Muscle of leg (tissue), 11 donors: ENCODE measurements around the gene OR13C2. TPM values are rescaled to one million over a fixed set of nuclear protein-coding genes. Genes with fewer than 3 reads are reported as not detected.
"Not testable (repeated sequence)": the region's sequence is repeated elsewhere in the genome, so short reads cannot be mapped to it uniquely, and the experiment has no call there.

Source experiments
- DNase-seq: peaks from one replicate; pipeline ENCODE4 v3.0.0; 2013
- H3K27ac ChIP-seq: one replicate; pipeline ENCODE4 v1.5.1; 2013; ENCODE audit warnings: mild to moderate bottlenecking, low read length, control low read depth
- H3K27me3 ChIP-seq: one replicate; pipeline ENCODE4 v1.6.1; 2013; ENCODE audit warnings: low read length; ENCODE audit not compliant: control insufficient read depth, insufficient read depth
- H3K36me3 ChIP-seq: one replicate; pipeline ENCODE4 v1.6.1; 2013; ENCODE audit warnings: low read length; ENCODE audit not compliant: control insufficient read depth, insufficient read depth
- H3K4me1 ChIP-seq: one replicate; pipeline ENCODE4 v1.6.1; 2013; ENCODE audit warnings: low read length; ENCODE audit not compliant: control insufficient read depth, insufficient read depth
- H3K4me3 ChIP-seq: one replicate; pipeline ENCODE4 v1.5.1; 2013; ENCODE audit warnings: low read length, control low read depth
- H3K9me3 ChIP-seq: replicated peaks from 2 replicates; pipeline ENCODE4 v1.6.1; 2013; ENCODE audit warnings: low read depth, low read length; ENCODE audit not compliant: control insufficient read depth
- WGBS: methylation state at CpG from one replicate; pipeline ENCODE4 v1.1.5; 2013; ENCODE audit warnings: missing lambda C conversion rate; ENCODE audit not compliant: insufficient coverage; 5-methylcytosine and 5-hydroxymethylcytosine counted together
- polyA plus RNA-seq, 8 donors: library from polyadenylated mRNA; unstranded; fragments of 120-200 nt; gene quantifications; one replicate each; pipeline versions ENCODE4 v1.2.1 to v1.2.3, GENCODE V29; 2013; ENCODE audit warnings: inconsistent platforms in 1 of 8, low replicate concordance in 1 of 8; ENCODE audit not compliant: insufficient read length in 8 of 8, insufficient read depth in 1 of 8
- total RNA-seq: library from RNA; stranded (reverse); fragments of 120-200 nt; gene quantifications from one replicate; pipeline ENCODE4 v1.2.4, GENCODE V29; 2013

OR13C2 gene
- total and polyA plus RNA-seq, 9 donors, result 0.13 TPM; not detected in 8

- H3K27me3 ChIP-seq, H3K36me3 ChIP-seq, H3K9me3 ChIP-seq, DNase-seq, H3K4me1 ChIP-seq, H3K27ac ChIP-seq, H3K4me3 ChIP-seq: not testable (repeated sequence)
- WGBS, result no CpG with 5 or more reads among the region's 3 CpGs
Measured at GRCh38 chr9:104598749-104599148, 6.7 kb downstream of the OR13C2 start.

DNA sequence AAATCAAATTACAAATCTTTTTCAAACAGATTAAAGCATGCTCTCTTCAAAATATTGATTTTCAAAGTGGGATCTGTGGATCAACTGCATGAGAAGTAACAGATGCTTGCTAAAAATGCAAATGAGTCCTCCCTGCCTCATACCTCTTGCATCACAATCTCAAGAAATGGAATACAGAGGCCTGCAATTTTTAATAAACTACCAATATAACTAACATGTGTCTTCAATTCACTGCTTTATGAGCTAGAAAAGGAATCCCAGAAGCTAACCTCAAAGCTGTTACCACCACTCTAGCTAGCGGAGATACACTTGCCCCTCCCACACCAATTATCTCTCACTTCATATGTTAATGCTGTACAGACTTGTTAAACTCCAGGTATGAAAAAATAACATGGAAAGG lies 15.8 kb downstream of the OR13C2 start:
- H3K9me3 ChIP-seq, result peaks cover 2% of the 10 kb centered on the region
- no peak for DNase-seq
- no peak overlapping the region for H3K4me3 ChIP-seq
- H3K27me3 ChIP-seq, result no peaks in the 10 kb centered on the region
- no peaks in the 10 kb centered on the region for H3K4me1 ChIP-seq
- no CpG with 5 or more reads among the region's 1 CpG for WGBS
- no peak overlapping the region for H3K27ac ChIP-seq
- H3K36me3 ChIP-seq, result no peaks in the 10 kb centered on the region

DNA sequence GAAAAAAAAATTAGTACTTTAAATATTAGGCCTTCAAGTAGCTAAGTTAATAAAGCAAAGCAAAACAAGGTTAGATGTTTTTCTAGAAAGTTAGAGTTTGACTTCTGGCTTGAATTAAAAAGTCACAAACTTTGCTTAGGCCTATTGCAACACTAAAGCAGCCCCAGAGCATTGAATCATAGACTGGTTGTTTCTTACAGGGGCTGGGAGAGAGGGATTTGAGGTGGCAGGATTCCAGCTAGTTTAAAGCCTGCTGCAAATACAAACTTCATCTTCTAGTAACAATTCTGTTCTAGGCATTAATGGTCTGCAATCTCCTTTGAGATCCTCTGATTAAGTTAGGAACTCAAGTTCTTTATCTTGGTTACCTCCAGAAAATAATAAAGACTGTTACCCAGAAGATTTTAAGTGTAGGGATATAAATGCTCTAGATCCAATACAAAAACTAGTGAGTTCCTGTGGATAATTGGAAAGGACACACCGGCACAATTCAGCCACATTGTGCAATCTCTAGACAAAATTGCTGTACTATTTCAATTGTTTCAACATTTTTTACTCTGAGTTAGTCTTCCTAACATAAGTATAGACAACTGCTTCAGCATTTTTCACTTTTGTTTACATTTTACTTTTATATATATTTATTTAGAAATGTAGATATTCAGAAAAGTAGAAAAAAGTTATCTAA lies 18.8 kb downstream of the OR13C2 start:
- Histone ChIP-seq H3K27me3 (no peaks in the 10 kb centered on the region), H3K36me3 (no peaks in the 10 kb centered on the region), H3K4me3 (no peak overlapping the region), H3K9me3 (no peaks in the 10 kb centered on the region), H3K27ac (no peak overlapping the region), H3K4me1 (no peaks in the 10 kb centered on the region)
- no CpG with 5 or more reads among the region's 1 CpG for WGBS
- peak; percentile 91 for DNase-seq

DNA sequence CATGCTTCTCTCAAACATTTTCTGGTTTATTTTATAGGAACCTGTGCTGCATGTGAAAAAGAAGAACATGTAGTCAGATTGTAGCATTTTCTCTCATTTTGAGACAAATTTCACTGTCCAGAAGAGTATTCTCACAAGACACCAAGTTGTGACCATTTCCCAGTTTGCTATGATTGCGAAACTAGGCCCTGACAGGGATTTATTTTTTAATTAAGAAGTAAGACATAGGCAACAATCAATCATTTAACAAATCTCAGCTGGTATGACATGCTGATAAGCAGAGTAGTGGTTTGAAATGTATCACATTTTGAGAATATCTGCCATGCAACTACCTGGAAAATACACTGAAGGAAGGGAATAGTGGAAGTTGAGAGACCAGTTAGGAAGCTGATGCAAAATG lies 24.9 kb downstream of the OR13C2 start:
- Histone ChIP-seq H3K27ac (no peak overlapping the region), H3K27me3 (no peaks in the 10 kb centered on the region), H3K36me3 (no peaks in the 10 kb centered on the region), H3K4me3 (no peak overlapping the region), H3K9me3 (no peaks in the 10 kb centered on the region), H3K4me1 (no peaks in the 10 kb centered on the region)
- no CpG with 5 or more reads among the region's 1 CpG for WGBS
- DNase-seq, result no peak

DNA sequence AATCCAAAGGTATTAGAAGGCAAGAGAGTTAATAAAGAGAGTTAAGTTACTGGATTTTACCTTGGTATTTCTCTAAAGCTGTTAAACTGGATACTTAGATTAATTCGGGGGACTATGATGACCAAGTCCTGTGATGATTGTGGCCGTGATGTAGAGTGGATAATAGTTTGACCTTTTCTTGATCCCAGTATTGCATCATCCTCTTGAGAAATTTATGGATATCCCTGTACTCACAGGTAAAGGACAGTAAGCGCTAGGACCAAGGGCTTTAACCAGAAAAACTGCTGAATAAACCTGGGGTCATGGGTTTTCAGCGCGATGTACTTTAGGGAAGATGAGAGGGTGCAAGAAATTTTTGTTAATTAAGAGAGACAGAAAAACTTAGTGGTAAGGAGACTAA lies 28.2 kb downstream of the OR13C2 start:
- Histone ChIP-seq H3K36me3 (no peaks in the 10 kb centered on the region), H3K4me1 (no peaks in the 10 kb centered on the region), H3K27me3 (no peaks in the 10 kb centered on the region), H3K4me3 (no peak overlapping the region), H3K9me3 (no peaks in the 10 kb centered on the region), H3K27ac (no peak overlapping the region)
- no peak for DNase-seq
- WGBS, result 83% methylated on average over 3 of the region's 5 CpGs

GRCh38 chr9:104575456-104575855 lies 30.0 kb downstream of the OR13C2 start:
- H3K4me3 ChIP-seq, result no peak overlapping the region
- no peaks in the 10 kb centered on the region for H3K27me3 ChIP-seq
- no peak overlapping the region for H3K27ac ChIP-seq
- H3K9me3 ChIP-seq, result no peaks in the 10 kb centered on the region
- no peaks in the 10 kb centered on the region for H3K4me1 ChIP-seq
- H3K36me3 ChIP-seq, result no peaks in the 10 kb centered on the region
- no CpG with 5 or more reads among the region's 2 CpGs for WGBS
- DNase-seq, result peak; percentile 14

DNA sequence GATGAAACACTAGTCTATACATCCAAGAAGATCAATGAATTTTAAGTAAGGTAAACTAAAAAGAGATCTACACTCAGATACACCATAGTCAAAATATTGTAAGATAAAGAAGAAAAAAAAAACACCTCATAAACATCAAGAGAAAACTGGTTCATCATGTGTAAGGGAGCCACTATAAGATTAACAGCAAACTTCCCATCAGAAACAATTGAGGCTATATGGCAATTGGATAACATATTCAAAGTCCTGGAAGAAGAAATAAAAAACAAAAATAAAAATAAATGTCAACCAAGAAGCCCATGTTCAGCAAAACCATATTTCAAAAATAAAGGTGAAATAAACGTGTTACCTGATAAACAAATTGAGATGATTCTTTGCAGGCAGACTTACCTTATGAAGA lies 32.8 kb downstream of the OR13C2 start:
- DNase-seq, result no peak
- no peaks in the 10 kb centered on the region for H3K9me3 ChIP-seq
- no peaks in the 10 kb centered on the region for H3K4me1 ChIP-seq
- no peaks in the 10 kb centered on the region for H3K36me3 ChIP-seq
- no peak overlapping the region for H3K4me3 ChIP-seq
- no peak overlapping the region for H3K27ac ChIP-seq
- no peaks in the 10 kb centered on the region for H3K27me3 ChIP-seq
- no CpG with 5 or more reads among the region's 1 CpG for WGBS

- 78% methylated on average over 4 of the region's 4 CpGs for WGBS
- Histone ChIP-seq H3K9me3 (no peaks in the 10 kb centered on the region), H3K27ac (no peak within 1 kb of the TSS), H3K4me1 (no peaks in the 10 kb centered on the region), H3K4me3 (no peak within 1 kb of the TSS), H3K27me3 (no peaks in the 10 kb centered on the region), H3K36me3 (no peaks in the 10 kb centered on the region)
- no peak for DNase-seq
Measured at GRCh38 chr9:104568868-104569267, 36.6 kb downstream of the OR13C2 start, which contains the start of gene OR13C8. OR13C8 (plus strand) TSS chr9:104569168; CDS start chr9:104569168, 0 bp downstream.

- no peak overlapping the region for H3K27ac ChIP-seq
- H3K4me3 ChIP-seq, result no peak overlapping the region
- no peaks in the 10 kb centered on the region for H3K27me3 ChIP-seq
- H3K36me3 ChIP-seq, result no peaks in the 10 kb centered on the region
- no peak for DNase-seq
- no peaks in the 10 kb centered on the region for H3K9me3 ChIP-seq
- no CpG with 5 or more reads among the region's 1 CpG for WGBS
- H3K4me1 ChIP-seq, result no peaks in the 10 kb centered on the region
Measured at GRCh38 chr9:104564358-104564757, 41.1 kb downstream of the OR13C2 start.

DNA sequence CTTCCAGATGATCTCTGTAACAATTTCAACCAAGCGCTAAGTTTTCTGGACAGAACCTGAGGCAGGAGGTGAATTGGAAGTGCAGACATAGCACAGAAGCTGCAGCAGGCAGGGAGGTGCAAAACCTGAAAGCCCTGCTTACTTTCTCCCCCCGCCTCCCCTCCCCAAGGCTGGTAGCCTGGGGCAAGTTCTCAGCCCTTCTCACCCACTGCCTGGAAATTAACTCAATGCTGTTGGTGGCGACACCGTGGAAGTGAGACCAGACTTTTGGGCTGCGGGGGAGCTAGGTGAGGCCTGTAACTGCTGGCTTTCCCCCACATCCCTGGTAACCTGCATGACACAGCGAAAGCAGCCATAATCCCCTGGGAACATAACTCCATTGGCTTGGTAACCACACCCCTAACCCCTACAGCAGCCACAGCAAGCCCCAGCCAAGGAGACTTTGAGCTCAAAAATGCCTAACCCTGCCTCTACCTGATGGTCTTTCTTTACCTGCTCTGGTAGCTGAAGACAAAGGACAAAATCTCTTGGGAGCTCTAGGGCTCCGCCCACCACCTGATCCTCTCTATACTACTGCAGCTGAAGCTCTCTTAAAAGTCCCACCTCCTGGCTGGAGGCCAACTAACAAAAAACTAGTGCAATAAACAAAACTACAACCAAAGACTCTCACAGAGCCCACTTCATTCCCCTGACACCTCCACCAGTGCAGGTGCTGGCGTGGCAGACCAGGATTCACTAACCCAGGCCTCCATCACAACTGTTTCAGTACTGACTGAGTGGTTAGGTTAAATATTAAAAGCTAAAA lies 48.4 kb downstream of the OR13C2 start:
- Histone ChIP-seq H3K9me3 (peaks cover 5% of the 10 kb centered on the region), H3K4me1 (no peaks in the 10 kb centered on the region), H3K27me3 (no peaks in the 10 kb centered on the region), H3K27ac (no peak overlapping the region), H3K36me3 (no peaks in the 10 kb centered on the region), H3K4me3 (no peak overlapping the region)
- no peak for DNase-seq
- WGBS, result 76% methylated on average over 4 of the region's 8 CpGs
